GM10847 (cell line): ENCODE data around the gene PTPRN2.

Experiments used
- POLR2A ChIP-seq: IDR thresholded peaks from 2 replicates; pipeline ENCODE4 v1.6.1; 2011; ENCODE audit not compliant: insufficient read length; ENCODE audit errors: extremely low read depth

Gene PTPRN2

GRCh38 chr7:158570449-158571170, 17.0 kb downstream of the PTPRN2 start:
- TF ChIP-seq POLR2A = no peak

DNA sequence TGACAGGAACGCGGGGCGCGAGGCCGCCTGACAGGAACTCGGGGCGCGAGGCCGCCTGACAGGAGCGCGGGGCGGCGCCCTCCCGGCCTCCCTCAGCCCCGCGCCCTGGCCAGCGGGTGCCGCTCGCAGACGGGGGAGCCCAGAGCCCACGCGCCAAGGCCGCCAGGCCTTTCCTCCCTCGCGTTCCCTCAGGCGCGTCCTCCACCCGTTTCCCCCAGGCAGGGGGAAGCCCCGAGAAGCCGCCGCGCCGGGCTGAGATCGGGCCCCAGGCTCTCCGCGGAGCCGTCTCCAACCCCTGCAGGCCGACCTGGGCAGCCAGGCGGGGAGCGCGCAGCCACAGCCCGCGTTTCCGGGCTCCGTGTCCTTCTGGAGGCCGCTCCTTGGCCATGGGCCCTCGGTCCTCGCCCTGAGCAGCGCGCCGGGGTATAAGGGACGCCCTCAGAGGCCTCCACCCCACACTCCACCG, 17.7 kb downstream of the PTPRN2 start:
- no peak for TF ChIP-seq POLR2A

- TF ChIP-seq POLR2A = no peak
These were observed 18.4 kb downstream of the PTPRN2 start for GRCh38 chr7:158568974-158569857.

GRCh38 chr7:158567153-158567603, 20.4 kb downstream of the PTPRN2 start:
- TF ChIP-seq POLR2A = no peak

- TF ChIP-seq POLR2A = no peak
These were observed 23.0 kb downstream of the PTPRN2 start for GRCh38 chr7:158564663-158565035.

- no peak for TF ChIP-seq POLR2A
These were observed 23.5 kb downstream of the PTPRN2 start for GRCh38 chr7:158563911-158564662.

- no peak for TF ChIP-seq POLR2A
These were observed 24.6 kb downstream of the PTPRN2 start for GRCh38 chr7:158563051-158563450.

DNA sequence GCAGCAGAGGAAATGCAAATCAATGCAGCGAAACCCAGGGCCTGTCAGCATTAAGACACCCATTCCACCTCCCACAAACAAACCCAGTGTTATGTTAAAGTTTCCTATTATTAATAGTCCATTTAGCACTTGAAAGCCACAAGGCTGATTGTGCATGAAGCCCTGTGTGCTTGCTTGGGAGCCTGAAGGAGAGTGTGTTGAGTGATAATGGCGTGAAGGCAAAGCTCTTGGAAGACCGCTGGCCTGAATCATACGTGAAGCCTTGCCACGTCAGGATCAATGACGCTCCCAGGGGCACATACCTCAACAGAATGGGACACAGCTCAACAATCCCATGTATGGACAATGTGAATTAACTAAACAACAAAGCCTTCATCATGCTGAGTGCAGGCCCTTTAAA, 25.1 kb downstream of the PTPRN2 start:
- TF ChIP-seq POLR2A = no peak

- no peak for TF ChIP-seq POLR2A
These were observed 26.0 kb downstream of the PTPRN2 start for GRCh38 chr7:158561659-158562058.

GRCh38 chr7:158560386-158560785, 27.2 kb downstream of the PTPRN2 start:
- no peak for TF ChIP-seq POLR2A

GRCh38 chr7:158559356-158559755, 28.3 kb downstream of the PTPRN2 start:
- TF ChIP-seq POLR2A = no peak

GRCh38 chr7:158558816-158559215, 28.8 kb downstream of the PTPRN2 start:
- no peak for TF ChIP-seq POLR2A

DNA sequence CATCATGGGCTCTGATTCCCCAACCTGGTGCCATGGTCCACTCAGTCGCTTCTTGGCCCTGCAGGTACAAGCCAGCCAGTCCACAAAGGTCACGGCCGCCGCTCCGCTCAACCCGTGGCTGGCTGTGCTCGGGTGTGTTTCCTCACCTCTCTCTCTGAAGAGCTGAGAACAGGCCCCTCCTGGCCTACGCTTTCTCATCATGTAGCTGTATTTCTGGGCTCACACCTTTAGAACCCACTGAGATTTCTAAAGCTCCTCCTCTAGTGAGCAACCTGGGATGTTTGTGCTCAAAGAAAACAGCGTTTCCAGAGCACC, 30.2 kb downstream of the PTPRN2 start:
- no peak for TF ChIP-seq POLR2A

- no peak for TF ChIP-seq POLR2A
These were observed 30.7 kb downstream of the PTPRN2 start for GRCh38 chr7:158556721-158557440.

GRCh38 chr7:158555034-158555520, 32.5 kb downstream of the PTPRN2 start:
- no peak for TF ChIP-seq POLR2A
